Inflammatory macrophage (primary cell): ENCODE data around the gene PODXL.

Source experiments
- DNase-seq, 2 donors: peaks; one replicate each; pipeline ENCODE4 v3.0.0-alpha.2; 2020 to 2022

Gene PODXL

GRCh38 chr7:131563918-131564317 lies 7.5 kb upstream of the PODXL start:
- no peak for DNase-seq

- no peak for DNase-seq
These were observed 6.5 kb upstream of the PODXL start for GRCh38 chr7:131562941-131563340.

- DNase-seq: no peak
These were observed 3.6 kb upstream of the PODXL start for GRCh38 chr7:131560061-131560460.

- no peak for DNase-seq
These were observed 1.4 kb upstream of the PODXL start for GRCh38 chr7:131557652-131558385.

- DNase-seq: no peak
These were observed 652 bp upstream of the PODXL start for GRCh38 chr7:131556909-131557651.

GRCh38 chr7:131555552-131556052 lies 826 bp downstream of the PODXL start:
- DNase-seq: peak in 1 of 2 donors; percentile 13

GRCh38 chr7:131554880-131555516 lies 1.4 kb downstream of the PODXL start:
- DNase-seq: no peak

GRCh38 chr7:131553931-131554330 lies 2.5 kb downstream of the PODXL start:
- no peak for DNase-seq

GRCh38 chr7:131552053-131552452 lies 4.4 kb downstream of the PODXL start:
- no peak for DNase-seq

- no peak for DNase-seq
These were observed 5.6 kb downstream of the PODXL start for GRCh38 chr7:131550846-131551245.

GRCh38 chr7:131548371-131548770 lies 8.1 kb downstream of the PODXL start:
- DNase-seq: no peak

- DNase-seq: no peak
These were observed 8.8 kb downstream of the PODXL start for GRCh38 chr7:131547589-131547988.

- DNase-seq: peak; percentile 20 to 30
These were observed 9.8 kb downstream of the PODXL start for GRCh38 chr7:131546583-131547141.

GRCh38 chr7:131546126-131546525 lies 10.3 kb downstream of the PODXL start:
- no peak for DNase-seq

GRCh38 chr7:131544449-131545301 lies 11.8 kb downstream of the PODXL start:
- DNase-seq: peak in 1 of 2 donors; percentile 18

GRCh38 chr7:131544021-131544420 lies 12.4 kb downstream of the PODXL start:
- no peak for DNase-seq

- no peak for DNase-seq
These were observed 13.1 kb downstream of the PODXL start for GRCh38 chr7:131543298-131543697.

GRCh38 chr7:131540491-131541162 lies 15.8 kb downstream of the PODXL start:
- no peak for DNase-seq

- no peak for DNase-seq
These were observed 17.6 kb downstream of the PODXL start for GRCh38 chr7:131538813-131539179.

GRCh38 chr7:131538071-131538812 lies 18.2 kb downstream of the PODXL start:
- no peak for DNase-seq

GRCh38 chr7:131537571-131537978 lies 18.9 kb downstream of the PODXL start:
- no peak for DNase-seq
